Immature natural killer cell (primary cell): ENCODE data around the gene AZU1. TPM values are rescaled to one million over a fixed set of nuclear protein-coding genes. Genes with fewer than 3 reads are reported as not detected.

Source experiments
- DNase-seq, 3 donors: peaks; one replicate each; pipeline ENCODE4 v3.0.0; 2022; ENCODE audit warnings: mixed read lengths in 1 of 3
- H3K27ac Mint-ChIP-seq, 6 donors: one replicate each; pipeline ENCODE4 v1.8.0; 2020; ENCODE audit warnings: mixed read lengths in 6 of 6, mild to moderate bottlenecking in 5 of 6, inconsistent platforms in 4 of 6, moderate library complexity in 3 of 6
- H3K27me3 Mint-ChIP-seq, 3 donors: one replicate each; pipeline ENCODE4 v1.8.0; 2020 to 2021; ENCODE audit warnings: low read depth in 3 of 3, mild to moderate bottlenecking in 3 of 3, mixed read lengths in 3 of 3, moderate library complexity in 3 of 3, inconsistent platforms in 1 of 3
- H3K36me3 Mint-ChIP-seq, 3 donors: one replicate each; pipeline ENCODE4 v1.8.0; 2020; ENCODE audit warnings: mixed read lengths in 3 of 3, inconsistent platforms in 2 of 3, mild to moderate bottlenecking in 2 of 3
- H3K4me1 Mint-ChIP-seq, 2 donors: one replicate each; pipeline ENCODE4 v1.8.0; 2020; ENCODE audit warnings: inconsistent platforms in 2 of 2, mild to moderate bottlenecking in 2 of 2, mixed read lengths in 2 of 2, moderate library complexity in 1 of 2
- H3K4me3 Mint-ChIP-seq, 5 donors: one replicate each; pipeline ENCODE4 v1.8.0; 2020; ENCODE audit warnings: mild to moderate bottlenecking in 5 of 5, mixed read lengths in 5 of 5, inconsistent platforms in 3 of 5, moderate library complexity in 3 of 5
- H3K9me3 Mint-ChIP-seq, 6 donors: one replicate each; pipeline ENCODE4 v1.8.0; 2020; ENCODE audit warnings: mild to moderate bottlenecking in 6 of 6, mixed read lengths in 6 of 6, inconsistent platforms in 4 of 6, moderate library complexity in 3 of 6
- polyA plus RNA-seq, 3 donors: library from polyadenylated mRNA; unstranded; fragments of 300-500 nt; fragmentation: Illumina TruSeq; gene quantifications; one replicate each; pipeline ENCODE4 v1.2.3, GENCODE V29; 2021

The AZU1 gene
- not detected for polyA plus RNA-seq

- Mint-ChIP-seq H3K4me1 (no peaks in the 10 kb centered on the region), H3K9me3 (no peaks in the 10 kb centered on the region), H3K4me3 (no peak within 1 kb of the TSS)
Measured at GRCh38 chr19:827710-828321, at the start of gene AZU1. Gene AZU1 (plus strand): TSS chr19:827837. CDS start chr19:827847, 10 bp downstream.

GRCh38 chr19:778910-779653 is 48.6 kb upstream of the AZU1 start:
- H3K27me3 Mint-ChIP-seq, result peaks cover 3 to 5% (median 3%) of the 10 kb centered on the region in 3 donors
- H3K36me3 Mint-ChIP-seq, result no peaks in the 10 kb centered on the region
- no peak for DNase-seq
- no peaks in the 10 kb centered on the region for H3K4me1 Mint-ChIP-seq
- H3K9me3 Mint-ChIP-seq, result no peaks in the 10 kb centered on the region
- H3K4me3 Mint-ChIP-seq, result no peak overlapping the region
- no peak overlapping the region for H3K27ac Mint-ChIP-seq

More at GRCh38 chr19:827710-828321, at the start of gene AZU1:
- no peak for DNase-seq
- no peaks in the 10 kb centered on the region for H3K36me3 Mint-ChIP-seq
- no peak within 1 kb of the TSS for H3K27ac Mint-ChIP-seq
- peaks cover 0 to 6% (median 1%) of the 10 kb centered on the region in 3 donors for H3K27me3 Mint-ChIP-seq

- Mint-ChIP-seq H3K27ac (no peak overlapping the region), H3K4me3 (no peak overlapping the region), H3K4me1 (no peaks in the 10 kb centered on the region), H3K9me3 (no peaks in the 10 kb centered on the region), H3K27me3 (peaks cover 3 to 6% (median 5%) of the 10 kb centered on the region in 3 donors), H3K36me3 (no peaks in the 10 kb centered on the region)
- DNase-seq, result no peak
Measured at GRCh38 chr19:780935-781334, 46.7 kb upstream of the AZU1 start.

- H3K36me3 Mint-ChIP-seq, result no peaks in the 10 kb centered on the region
Measured at GRCh38 chr19:781800-782184, 45.8 kb upstream of the AZU1 start.

GRCh38 chr19:782185-782877 is 45.3 kb upstream of the AZU1 start:
- H3K4me1 Mint-ChIP-seq, result no peaks in the 10 kb centered on the region
- no peaks in the 10 kb centered on the region for H3K9me3 Mint-ChIP-seq
- no peaks in the 10 kb centered on the region for H3K36me3 Mint-ChIP-seq
- peaks cover 3% of the 10 kb centered on the region in 3 donors for H3K27me3 Mint-ChIP-seq
- no peak for DNase-seq
- H3K4me3 Mint-ChIP-seq, result no peak overlapping the region
- no peak overlapping the region for H3K27ac Mint-ChIP-seq

More at GRCh38 chr19:781800-782184, 45.8 kb upstream of the AZU1 start:
- Mint-ChIP-seq H3K9me3 (no peaks in the 10 kb centered on the region), H3K4me1 (no peaks in the 10 kb centered on the region), H3K27ac (no peak overlapping the region), H3K4me3 (no peak overlapping the region), H3K27me3 (peaks cover 3% of the 10 kb centered on the region in 3 donors)
- DNase-seq, result no peak

- Mint-ChIP-seq H3K27ac (no peak overlapping the region), H3K27me3 (peaks cover 3% of the 10 kb centered on the region in 3 donors), H3K4me3 (no peak overlapping the region), H3K4me1 (no peaks in the 10 kb centered on the region), H3K36me3 (no peaks in the 10 kb centered on the region), H3K9me3 (no peaks in the 10 kb centered on the region)
- DNase-seq, result no peak
Measured at GRCh38 chr19:782878-783668, 44.6 kb upstream of the AZU1 start.

GRCh38 chr19:784541-784940 is 43.1 kb upstream of the AZU1 start:
- Mint-ChIP-seq H3K4me3 (no peak overlapping the region), H3K27me3 (peaks cover 0 to 3% (median 3%) of the 10 kb centered on the region in 3 donors), H3K27ac (no peak overlapping the region), H3K36me3 (no peaks in the 10 kb centered on the region), H3K4me1 (no peaks in the 10 kb centered on the region), H3K9me3 (no peaks in the 10 kb centered on the region)
- no peak for DNase-seq

GRCh38 chr19:787536-787935 is 40.1 kb upstream of the AZU1 start:
- Mint-ChIP-seq H3K27me3 (peaks cover 3 to 6% (median 3%) of the 10 kb centered on the region in 3 donors), H3K36me3 (no peaks in the 10 kb centered on the region), H3K4me1 (no peaks in the 10 kb centered on the region), H3K27ac (no peak overlapping the region), H3K9me3 (no peaks in the 10 kb centered on the region), H3K4me3 (no peak overlapping the region)
- no peak for DNase-seq

- no peaks in the 10 kb centered on the region for H3K9me3 Mint-ChIP-seq
- no peak overlapping the region for H3K4me3 Mint-ChIP-seq
- no peaks in the 10 kb centered on the region for H3K4me1 Mint-ChIP-seq
- H3K27me3 Mint-ChIP-seq, result peaks cover 0 to 6% (median 3%) of the 10 kb centered on the region in 3 donors
- H3K27ac Mint-ChIP-seq, result no peak overlapping the region
- no peak for DNase-seq
- H3K36me3 Mint-ChIP-seq, result no peaks in the 10 kb centered on the region
Measured at GRCh38 chr19:788686-788982, 39.0 kb upstream of the AZU1 start.

GRCh38 chr19:788983-789700 is 38.5 kb upstream of the AZU1 start:
- Mint-ChIP-seq H3K27ac (no peak overlapping the region), H3K9me3 (no peaks in the 10 kb centered on the region), H3K4me1 (no peaks in the 10 kb centered on the region), H3K4me3 (no peak overlapping the region), H3K36me3 (no peaks in the 10 kb centered on the region), H3K27me3 (peaks cover 0 to 7% (median 3%) of the 10 kb centered on the region in 3 donors)
- DNase-seq, result no peak

- Mint-ChIP-seq H3K4me3 (no peak overlapping the region), H3K36me3 (no peaks in the 10 kb centered on the region), H3K27ac (no peak overlapping the region), H3K27me3 (peaks cover 0 to 7% (median 3%) of the 10 kb centered on the region in 3 donors), H3K9me3 (no peaks in the 10 kb centered on the region), H3K4me1 (no peaks in the 10 kb centered on the region)
- no peak for DNase-seq
Measured at GRCh38 chr19:789701-790060, 38.0 kb upstream of the AZU1 start.

GRCh38 chr19:791007-791566 is 36.5 kb upstream of the AZU1 start:
- Mint-ChIP-seq H3K4me3 (no peak overlapping the region), H3K36me3 (no peaks in the 10 kb centered on the region), H3K9me3 (no peaks in the 10 kb centered on the region), H3K27me3 (peaks cover 0 to 4% (median 4%) of the 10 kb centered on the region in 3 donors), H3K27ac (no peak overlapping the region), H3K4me1 (no peaks in the 10 kb centered on the region)
- DNase-seq, result no peak
